Measurements from ENCODE around the gene EFCAB6. TPM values are rescaled to one million over a fixed set of nuclear protein-coding genes. Genes with fewer than 3 reads are reported as not detected.

The EFCAB6 gene
- total and polyA plus RNA-seq, 4 donors, result 0.14 to 2.1 (median 0.53) TPM

DNA sequence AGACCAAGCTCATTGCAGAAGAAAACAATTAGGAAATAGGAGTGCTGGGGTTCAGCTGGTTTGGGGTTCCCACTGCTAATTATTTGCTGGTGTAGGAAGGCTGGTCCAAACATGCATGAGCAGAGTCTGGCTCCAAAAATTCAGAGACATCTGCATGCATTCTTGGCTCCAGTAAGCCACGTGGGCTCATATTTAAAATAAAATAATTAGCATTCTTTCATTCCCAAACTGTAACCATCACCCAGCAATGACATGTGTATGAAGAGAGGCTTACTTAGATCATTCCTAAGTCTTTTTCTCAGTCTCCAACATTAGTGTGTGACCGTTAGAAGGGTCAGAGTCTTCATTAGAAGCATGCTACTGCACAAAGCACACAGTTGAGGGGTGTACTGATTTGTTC, 58.4 kb downstream of the EFCAB6 start:
- Histone ChIP-seq H3K27ac (ENCODE audit: low read depth in 1 of 2, low read length in 2 of 2) (no peak overlapping the region), H3K27me3 (ENCODE audit: control insufficient read depth in 4 of 4, insufficient read depth in 4 of 4, low read length in 3 of 4) (no peaks in the 10 kb centered on the region), H3K4me1 (ENCODE audit: control insufficient read depth in 4 of 4, insufficient read depth in 4 of 4, low read length in 3 of 4) (no peaks in the 10 kb centered on the region), H3K9ac (ENCODE audit: low read depth in 1 of 2, low read length in 2 of 2) (no peak overlapping the region), H3K9me3 (ENCODE audit: control insufficient read depth in 4 of 4, low read length in 3 of 4) (no peaks in the 10 kb centered on the region), H3K36me3 (ENCODE audit: control insufficient read depth in 4 of 4, insufficient read depth in 3 of 4, low read depth in 1 of 4, low read length in 3 of 4) (no peaks in the 10 kb centered on the region), H3K4me3 (ENCODE audit: low read depth in 1 of 3, low read length in 3 of 3) (no peak overlapping the region)
- WGBS, result 91% methylated on average over 2 of the region's 2 CpGs
- DNase-seq (ENCODE audit: low spot score), result no peak
- no peak for TF ChIP-seq HNF4G (IDR thresholded peaks at IDR 0.05)
- no peak for TF ChIP-seq RAD21 (IDR thresholded peaks at IDR 0.05)
- no peak for TF ChIP-seq EGR1 (IDR thresholded peaks at IDR 0.05; ENCODE audit: low read depth in 2 of 2)
- no peak for TF ChIP-seq GABPA (IDR thresholded peaks at IDR 0.05 in 1 of 2, conservative IDR thresholded peaks at IDR 0.05 in 1 of 2)
- TF ChIP-seq, protein P1, sequence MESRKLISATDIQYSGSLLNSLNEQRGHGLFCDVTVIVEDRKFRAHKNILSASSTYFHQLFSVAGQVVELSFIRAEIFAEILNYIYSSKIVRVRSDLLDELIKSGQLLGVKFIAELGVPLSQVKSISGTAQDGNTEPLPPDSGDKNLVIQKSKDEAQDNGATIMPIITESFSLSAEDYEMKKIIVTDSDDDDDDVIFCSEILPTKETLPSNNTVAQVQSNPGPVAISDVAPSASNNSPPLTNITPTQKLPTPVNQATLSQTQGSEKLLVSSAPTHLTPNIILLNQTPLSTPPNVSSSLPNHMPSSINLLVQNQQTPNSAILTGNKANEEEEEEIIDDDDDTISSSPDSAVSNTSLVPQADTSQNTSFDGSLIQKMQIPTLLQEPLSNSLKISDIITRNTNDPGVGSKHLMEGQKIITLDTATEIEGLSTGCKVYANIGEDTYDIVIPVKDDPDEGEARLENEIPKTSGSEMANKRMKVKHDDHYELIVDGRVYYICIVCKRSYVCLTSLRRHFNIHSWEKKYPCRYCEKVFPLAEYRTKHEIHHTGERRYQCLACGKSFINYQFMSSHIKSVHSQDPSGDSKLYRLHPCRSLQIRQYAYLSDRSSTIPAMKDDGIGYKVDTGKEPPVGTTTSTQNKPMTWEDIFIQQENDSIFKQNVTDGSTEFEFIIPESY (IDR thresholded peaks at IDR 0.05), result no peak
- no peak for TF ChIP-seq JUND (IDR thresholded peaks at IDR 0.05)
- TF ChIP-seq, protein P2, sequence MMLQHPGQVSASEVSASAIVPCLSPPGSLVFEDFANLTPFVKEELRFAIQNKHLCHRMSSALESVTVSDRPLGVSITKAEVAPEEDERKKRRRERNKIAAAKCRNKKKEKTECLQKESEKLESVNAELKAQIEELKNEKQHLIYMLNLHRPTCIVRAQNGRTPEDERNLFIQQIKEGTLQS (IDR thresholded peaks at IDR 0.05), result no peak
- TF ChIP-seq FOXA1 (IDR thresholded peaks at IDR 0.05), result no peak
- TF ChIP-seq SP1 (IDR thresholded peaks at IDR 0.05), result no peak
- no peak for TF ChIP-seq RXRA (IDR thresholded peaks at IDR 0.05)
- TF ChIP-seq NR2F2 (IDR thresholded peaks at IDR 0.05), result no peak
- TF ChIP-seq HNF4A (conservative IDR thresholded peaks at IDR 0.05), result no peak
- TF ChIP-seq, protein P3, sequence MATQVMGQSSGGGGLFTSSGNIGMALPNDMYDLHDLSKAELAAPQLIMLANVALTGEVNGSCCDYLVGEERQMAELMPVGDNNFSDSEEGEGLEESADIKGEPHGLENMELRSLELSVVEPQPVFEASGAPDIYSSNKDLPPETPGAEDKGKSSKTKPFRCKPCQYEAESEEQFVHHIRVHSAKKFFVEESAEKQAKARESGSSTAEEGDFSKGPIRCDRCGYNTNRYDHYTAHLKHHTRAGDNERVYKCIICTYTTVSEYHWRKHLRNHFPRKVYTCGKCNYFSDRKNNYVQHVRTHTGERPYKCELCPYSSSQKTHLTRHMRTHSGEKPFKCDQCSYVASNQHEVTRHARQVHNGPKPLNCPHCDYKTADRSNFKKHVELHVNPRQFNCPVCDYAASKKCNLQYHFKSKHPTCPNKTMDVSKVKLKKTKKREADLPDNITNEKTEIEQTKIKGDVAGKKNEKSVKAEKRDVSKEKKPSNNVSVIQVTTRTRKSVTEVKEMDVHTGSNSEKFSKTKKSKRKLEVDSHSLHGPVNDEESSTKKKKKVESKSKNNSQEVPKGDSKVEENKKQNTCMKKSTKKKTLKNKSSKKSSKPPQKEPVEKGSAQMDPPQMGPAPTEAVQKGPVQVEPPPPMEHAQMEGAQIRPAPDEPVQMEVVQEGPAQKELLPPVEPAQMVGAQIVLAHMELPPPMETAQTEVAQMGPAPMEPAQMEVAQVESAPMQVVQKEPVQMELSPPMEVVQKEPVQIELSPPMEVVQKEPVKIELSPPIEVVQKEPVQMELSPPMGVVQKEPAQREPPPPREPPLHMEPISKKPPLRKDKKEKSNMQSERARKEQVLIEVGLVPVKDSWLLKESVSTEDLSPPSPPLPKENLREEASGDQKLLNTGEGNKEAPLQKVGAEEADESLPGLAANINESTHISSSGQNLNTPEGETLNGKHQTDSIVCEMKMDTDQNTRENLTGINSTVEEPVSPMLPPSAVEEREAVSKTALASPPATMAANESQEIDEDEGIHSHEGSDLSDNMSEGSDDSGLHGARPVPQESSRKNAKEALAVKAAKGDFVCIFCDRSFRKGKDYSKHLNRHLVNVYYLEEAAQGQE (IDR thresholded peaks at IDR 0.05), result no peak
- no peak for TF ChIP-seq TAF1 (conservative IDR thresholded peaks at IDR 0.05)
- TF ChIP-seq YY1 (IDR thresholded peaks at IDR 0.05), result no peak
- TF ChIP-seq, protein P4, sequence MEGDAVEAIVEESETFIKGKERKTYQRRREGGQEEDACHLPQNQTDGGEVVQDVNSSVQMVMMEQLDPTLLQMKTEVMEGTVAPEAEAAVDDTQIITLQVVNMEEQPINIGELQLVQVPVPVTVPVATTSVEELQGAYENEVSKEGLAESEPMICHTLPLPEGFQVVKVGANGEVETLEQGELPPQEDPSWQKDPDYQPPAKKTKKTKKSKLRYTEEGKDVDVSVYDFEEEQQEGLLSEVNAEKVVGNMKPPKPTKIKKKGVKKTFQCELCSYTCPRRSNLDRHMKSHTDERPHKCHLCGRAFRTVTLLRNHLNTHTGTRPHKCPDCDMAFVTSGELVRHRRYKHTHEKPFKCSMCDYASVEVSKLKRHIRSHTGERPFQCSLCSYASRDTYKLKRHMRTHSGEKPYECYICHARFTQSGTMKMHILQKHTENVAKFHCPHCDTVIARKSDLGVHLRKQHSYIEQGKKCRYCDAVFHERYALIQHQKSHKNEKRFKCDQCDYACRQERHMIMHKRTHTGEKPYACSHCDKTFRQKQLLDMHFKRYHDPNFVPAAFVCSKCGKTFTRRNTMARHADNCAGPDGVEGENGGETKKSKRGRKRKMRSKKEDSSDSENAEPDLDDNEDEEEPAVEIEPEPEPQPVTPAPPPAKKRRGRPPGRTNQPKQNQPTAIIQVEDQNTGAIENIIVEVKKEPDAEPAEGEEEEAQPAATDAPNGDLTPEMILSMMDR (IDR thresholded peaks at IDR 0.05; ENCODE audit: low read depth, low read length, missing input control), result no peak

DNA sequence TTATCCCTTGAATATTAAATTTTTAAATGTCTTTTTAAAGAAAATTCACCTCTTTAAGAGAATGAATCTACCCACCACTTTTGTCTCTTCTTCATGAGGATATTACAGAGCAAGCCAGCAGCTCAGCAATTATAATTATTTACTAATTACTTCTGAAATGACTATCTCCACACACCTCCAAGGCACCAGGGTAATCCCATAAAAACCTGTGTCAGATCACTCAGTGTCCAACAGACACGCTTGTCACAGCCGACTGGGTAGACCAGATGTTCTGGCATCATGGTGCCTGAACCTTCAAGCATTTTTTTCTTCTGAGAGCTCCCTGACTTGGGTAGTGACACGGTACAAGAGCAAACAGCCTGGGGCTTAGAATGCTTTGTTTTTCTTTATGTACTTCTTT, 61.4 kb downstream of the EFCAB6 start:
- Histone ChIP-seq H3K4me1 (ENCODE audit: control insufficient read depth in 4 of 4, insufficient read depth in 4 of 4, low read length in 3 of 4) (no peaks in the 10 kb centered on the region), H3K9ac (ENCODE audit: low read depth in 1 of 2, low read length in 2 of 2) (no peak overlapping the region), H3K27ac (ENCODE audit: low read depth in 1 of 2, low read length in 2 of 2) (no peak overlapping the region), H3K36me3 (ENCODE audit: control insufficient read depth in 4 of 4, insufficient read depth in 3 of 4, low read depth in 1 of 4, low read length in 3 of 4) (no peaks in the 10 kb centered on the region), H3K9me3 (ENCODE audit: control insufficient read depth in 4 of 4, low read length in 3 of 4) (no peaks in the 10 kb centered on the region), H3K27me3 (ENCODE audit: control insufficient read depth in 4 of 4, insufficient read depth in 4 of 4, low read length in 3 of 4) (no peaks in the 10 kb centered on the region), H3K4me3 (ENCODE audit: low read depth in 1 of 3, low read length in 3 of 3) (no peak overlapping the region)
- no peak for TF ChIP-seq RAD21 (IDR thresholded peaks at IDR 0.05)
- TF ChIP-seq JUND (IDR thresholded peaks at IDR 0.05), result no peak
- no peak for TF ChIP-seq FOXA1 (IDR thresholded peaks at IDR 0.05)
- WGBS, result 85% methylated on average over 3 of the region's 3 CpGs
- DNase-seq (ENCODE audit: low spot score), result no peak
